GM19035 (cell line): ENCODE measurements around the gene NKAIN2.
"Not testable (repeated sequence)": the region's sequence is repeated elsewhere in the genome, so short reads cannot be mapped to it uniquely, and the experiment has no call there.

Source experiments
- ATAC-seq: cut with Tn5 transposase; IDR thresholded peaks from one replicate; pipeline ENCODE4 v1.9.1; 2021; ENCODE audit not compliant: unreplicated experiment

The NKAIN2 gene

GRCh38 chr6:124167249-124167648 is 363.6 kb downstream of the NKAIN2 start:
- not testable (repeated sequence) for ATAC-seq

GRCh38 chr6:124190256-124190655 is 386.6 kb downstream of the NKAIN2 start:
- no peak for ATAC-seq

- ATAC-seq: no peak
Observed at GRCh38 chr6:124193132-124193531, 389.5 kb downstream of the NKAIN2 start.

GRCh38 chr6:124197148-124197547 is 393.5 kb downstream of the NKAIN2 start:
- no peak for ATAC-seq

- no peak for ATAC-seq
Observed at GRCh38 chr6:124199286-124199685, 395.6 kb downstream of the NKAIN2 start.

- no peak for ATAC-seq
Observed at GRCh38 chr6:124200661-124201060, 397.0 kb downstream of the NKAIN2 start.

GRCh38 chr6:124203101-124203811 is 399.6 kb downstream of the NKAIN2 start:
- no peak for ATAC-seq

GRCh38 chr6:124203812-124204167 is 400.1 kb downstream of the NKAIN2 start:
- no peak for ATAC-seq

- ATAC-seq: no peak
Observed at GRCh38 chr6:124205921-124206320, 402.3 kb downstream of the NKAIN2 start.

- ATAC-seq: no peak
Observed at GRCh38 chr6:124223611-124224345, 420.1 kb downstream of the NKAIN2 start.

- ATAC-seq: no peak
Observed at GRCh38 chr6:124226396-124226795, 422.7 kb downstream of the NKAIN2 start.

- ATAC-seq: no peak
Observed at GRCh38 chr6:124233221-124233620, 429.6 kb downstream of the NKAIN2 start.

GRCh38 chr6:124234801-124235200 is 431.1 kb downstream of the NKAIN2 start:
- ATAC-seq: no peak

- ATAC-seq: no peak
Observed at GRCh38 chr6:124237911-124238310, 434.2 kb downstream of the NKAIN2 start.

GRCh38 chr6:124238408-124238807 is 434.7 kb downstream of the NKAIN2 start:
- not testable (repeated sequence) for ATAC-seq

GRCh38 chr6:124254941-124255685 is 451.4 kb downstream of the NKAIN2 start:
- no peak for ATAC-seq

- ATAC-seq: no peak
Observed at GRCh38 chr6:124260337-124260736, 456.7 kb downstream of the NKAIN2 start.

- ATAC-seq: no peak
Observed at GRCh38 chr6:124269733-124270132, 466.1 kb downstream of the NKAIN2 start.

GRCh38 chr6:124273701-124274100 is 470.0 kb downstream of the NKAIN2 start:
- ATAC-seq: no peak

GRCh38 chr6:124282541-124282940 is 478.9 kb downstream of the NKAIN2 start:
- ATAC-seq: no peak

GRCh38 chr6:124283486-124283885 is 479.8 kb downstream of the NKAIN2 start:
- no peak for ATAC-seq

- ATAC-seq: no peak
Observed at GRCh38 chr6:124285146-124285545, 481.5 kb downstream of the NKAIN2 start.
